Measurements from ENCODE around the gene AGAP5. TPM values are rescaled to one million over a fixed set of nuclear protein-coding genes. Genes with fewer than 3 reads are reported as not detected.
A peak's percentile ranks its signal among the peaks of the same experiment; 100 is the strongest.

AGAP5 gene
- total RNA-seq, 2 experiments from 2014 or later, result 9.3 to 10.0 TPM

DNA sequence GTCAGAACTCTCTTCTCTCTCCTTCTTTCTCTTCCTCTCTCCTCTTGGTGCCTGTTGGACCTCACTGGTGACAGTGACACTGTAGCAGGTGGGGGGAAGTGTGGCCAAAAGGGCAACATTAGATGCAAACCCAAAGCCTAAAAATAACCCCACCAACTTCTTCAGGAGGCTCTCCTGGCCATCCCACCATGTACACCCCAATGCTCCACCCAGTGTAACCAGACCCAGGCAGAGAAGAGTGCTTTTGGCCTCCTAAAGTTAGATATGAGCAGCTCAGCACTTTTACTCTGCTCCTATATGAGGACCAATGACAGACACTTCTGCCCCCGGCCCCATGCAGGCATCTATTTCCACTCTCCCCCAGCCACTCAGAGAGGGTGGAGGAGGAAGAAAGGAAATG is 62.1 kb downstream of the AGAP5 start:
- no peak for DNase-seq
- no peak for ATAC-seq
- Mint-ChIP-seq H3K27ac (no peak overlapping the region), H3K27me3 (ENCODE audit: low read depth) (peaks cover 6% of the 10 kb centered on the region), H3K4me1 (ENCODE audit: low read depth) (no peaks in the 10 kb centered on the region), H3K4me3 (no peak overlapping the region), H3K36me3 (ENCODE audit: low read depth) (no peaks in the 10 kb centered on the region), H3K9me3 (ENCODE audit: insufficient read depth) (no peaks in the 10 kb centered on the region)
- POLR2A ChIA-PET, result no interaction called here
- CTCF ChIA-PET, result interaction anchor here (1.9 kb wide), 1 partner anchor 8 kb away, joined by 12 read pairs; no protein-coding TSS in a partner anchor

DNA sequence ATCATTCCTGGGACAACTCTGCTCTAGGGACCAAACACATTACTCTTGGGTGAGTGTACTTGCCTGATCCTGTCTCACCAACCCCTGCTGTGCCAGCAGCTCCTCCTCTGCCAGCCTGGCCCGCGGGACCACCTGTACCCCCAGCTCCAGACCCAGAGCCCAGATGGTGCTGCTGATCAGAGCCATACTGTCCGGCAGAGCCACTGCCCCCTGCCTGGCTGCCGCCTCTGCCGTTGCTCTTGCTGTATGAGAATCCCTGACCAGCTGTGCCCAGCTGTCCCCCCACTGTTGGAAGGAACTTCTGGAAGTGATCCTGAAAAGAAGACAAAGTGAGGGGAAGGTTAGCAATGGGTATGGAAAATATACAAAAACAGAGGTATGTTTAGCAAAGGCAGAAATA is 63.5 kb downstream of the AGAP5 start:
- ChIA-PET CTCF (interaction anchor here (1.9 kb wide), 1 partner anchor 10 kb away, joined by 12 read pairs; no protein-coding TSS in a partner anchor), POLR2A (no interaction called here)
- Mint-ChIP-seq H3K4me3 (no peak overlapping the region), H3K36me3 (ENCODE audit: low read depth) (no peaks in the 10 kb centered on the region), H3K27ac (no peak overlapping the region), H3K9me3 (ENCODE audit: insufficient read depth) (no peaks in the 10 kb centered on the region), H3K4me1 (ENCODE audit: low read depth) (no peaks in the 10 kb centered on the region), H3K27me3 (ENCODE audit: low read depth) (peaks cover 5% of the 10 kb centered on the region)
- DNase-seq (no peak), ATAC-seq (no peak)

DNA sequence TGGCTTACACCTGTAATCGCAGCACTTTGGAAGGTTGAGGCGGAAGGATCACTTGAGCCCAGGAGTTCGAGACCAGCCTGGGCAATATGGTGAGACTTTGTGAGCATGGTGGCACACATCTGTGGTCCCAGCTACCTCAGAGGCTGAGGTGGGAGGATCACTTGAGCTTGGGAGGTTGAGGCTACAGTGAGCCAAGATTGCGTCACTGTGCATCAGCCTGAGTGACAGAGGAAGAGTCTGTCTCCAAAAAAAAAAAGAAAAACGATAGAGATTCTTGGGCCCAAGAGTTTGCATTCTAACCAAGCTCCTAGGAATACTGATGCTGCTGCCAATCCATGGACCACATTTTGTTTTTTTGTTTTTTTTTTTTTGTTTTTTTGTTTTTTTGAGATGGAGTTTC is 68.7 kb downstream of the AGAP5 start:
- CTCF ChIA-PET, result interaction anchor here (1.0 to 3.9 kb wide), 2 partner anchors 14 to 100 kb away, joined by 3 to 20 read pairs; no protein-coding TSS in a partner anchor

DNA sequence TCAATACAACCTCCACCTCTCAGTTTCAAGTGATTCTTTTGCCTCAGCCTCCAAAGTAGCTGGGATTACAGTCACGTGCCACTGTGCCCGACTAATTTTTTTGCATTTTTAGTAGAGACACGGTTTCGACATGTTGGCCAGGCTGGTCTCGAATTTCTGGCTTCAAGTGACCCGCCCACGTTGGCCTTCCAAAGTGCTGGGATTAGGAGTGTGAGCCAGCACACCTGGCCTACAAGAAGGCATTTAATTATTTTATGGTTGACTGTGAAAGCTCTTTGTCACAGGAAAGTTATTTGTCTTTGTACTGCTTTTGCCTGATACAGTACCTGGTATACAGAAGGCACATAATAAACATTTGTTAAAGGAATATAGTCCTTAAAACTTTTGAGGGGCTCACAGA is 69.5 kb downstream of the AGAP5 start:
- Mint-ChIP-seq H3K9me3 (ENCODE audit: insufficient read depth) (no peaks in the 10 kb centered on the region), H3K36me3 (ENCODE audit: low read depth) (peaks cover 3% of the 10 kb centered on the region), H3K4me3 (no peak overlapping the region), H3K27ac (no peak overlapping the region), H3K4me1 (ENCODE audit: low read depth) (peaks cover 26% of the 10 kb centered on the region), H3K27me3 (ENCODE audit: low read depth) (no peaks in the 10 kb centered on the region)
- no peak for DNase-seq
- POLR2A ChIA-PET, result no interaction called here
- ATAC-seq, result no peak
- CTCF ChIA-PET, result interaction anchor here (1.0 to 3.9 kb wide), 3 partner anchors 15 to 114 kb away, joined by 3 to 20 read pairs (median 3); no protein-coding TSS in a partner anchor

More for the DNA sequence above, 68.7 kb downstream of the AGAP5 start:
- no peaks in the 10 kb centered on the region for H3K27me3 Mint-ChIP-seq (ENCODE audit: low read depth)
- no peak overlapping the region for H3K27ac Mint-ChIP-seq
- DNase-seq (no peak), ATAC-seq (no peak)
- peaks cover 3% of the 10 kb centered on the region for H3K36me3 Mint-ChIP-seq (ENCODE audit: low read depth)
- H3K4me1 Mint-ChIP-seq (ENCODE audit: low read depth), result peaks cover 26% of the 10 kb centered on the region
- POLR2A ChIA-PET, result no interaction called here
- no peak overlapping the region for H3K4me3 Mint-ChIP-seq
- H3K9me3 Mint-ChIP-seq (ENCODE audit: insufficient read depth), result no peaks in the 10 kb centered on the region

DNA sequence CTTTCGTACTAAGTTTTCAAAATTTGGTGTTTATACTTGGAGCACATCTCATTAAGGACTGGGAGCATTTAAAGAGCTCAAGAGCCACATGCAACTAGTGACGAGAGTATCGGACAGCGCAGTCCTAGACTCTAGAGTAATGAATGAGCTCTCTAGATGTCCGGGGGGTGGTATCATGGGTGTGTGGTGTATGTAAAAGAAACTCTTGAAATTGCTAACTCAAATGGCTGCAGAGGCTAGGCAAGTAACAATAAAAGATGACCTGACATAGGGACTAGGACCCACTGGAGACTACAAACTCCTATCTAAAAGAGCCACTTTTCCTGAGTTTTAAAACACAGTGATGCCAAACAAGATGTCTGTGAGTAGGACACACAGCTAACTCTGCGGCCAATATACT is 70.6 kb downstream of the AGAP5 start:
- ChIA-PET CTCF (interaction anchor here (1.0 to 3.9 kb wide), 3 partner anchors 16 to 364 kb away, joined by 3 to 20 read pairs (median 3); no protein-coding TSS in a partner anchor), POLR2A (interaction anchor here (0.7 kb wide), 1 partner anchor 380 kb away, joined by 7 read pairs; no protein-coding TSS in a partner anchor)
- H3K9me3 Mint-ChIP-seq (ENCODE audit: insufficient read depth), result no peaks in the 10 kb centered on the region
- no peak overlapping the region for H3K27ac Mint-ChIP-seq
- DNase-seq (no peak), ATAC-seq (no peak)
- peaks cover 3% of the 10 kb centered on the region for H3K36me3 Mint-ChIP-seq (ENCODE audit: low read depth)
- H3K4me3 Mint-ChIP-seq, result peak overlapping the region; percentile 88
- H3K27me3 Mint-ChIP-seq (ENCODE audit: low read depth), result no peaks in the 10 kb centered on the region
- peaks cover 26% of the 10 kb centered on the region for H3K4me1 Mint-ChIP-seq (ENCODE audit: low read depth)

DNA sequence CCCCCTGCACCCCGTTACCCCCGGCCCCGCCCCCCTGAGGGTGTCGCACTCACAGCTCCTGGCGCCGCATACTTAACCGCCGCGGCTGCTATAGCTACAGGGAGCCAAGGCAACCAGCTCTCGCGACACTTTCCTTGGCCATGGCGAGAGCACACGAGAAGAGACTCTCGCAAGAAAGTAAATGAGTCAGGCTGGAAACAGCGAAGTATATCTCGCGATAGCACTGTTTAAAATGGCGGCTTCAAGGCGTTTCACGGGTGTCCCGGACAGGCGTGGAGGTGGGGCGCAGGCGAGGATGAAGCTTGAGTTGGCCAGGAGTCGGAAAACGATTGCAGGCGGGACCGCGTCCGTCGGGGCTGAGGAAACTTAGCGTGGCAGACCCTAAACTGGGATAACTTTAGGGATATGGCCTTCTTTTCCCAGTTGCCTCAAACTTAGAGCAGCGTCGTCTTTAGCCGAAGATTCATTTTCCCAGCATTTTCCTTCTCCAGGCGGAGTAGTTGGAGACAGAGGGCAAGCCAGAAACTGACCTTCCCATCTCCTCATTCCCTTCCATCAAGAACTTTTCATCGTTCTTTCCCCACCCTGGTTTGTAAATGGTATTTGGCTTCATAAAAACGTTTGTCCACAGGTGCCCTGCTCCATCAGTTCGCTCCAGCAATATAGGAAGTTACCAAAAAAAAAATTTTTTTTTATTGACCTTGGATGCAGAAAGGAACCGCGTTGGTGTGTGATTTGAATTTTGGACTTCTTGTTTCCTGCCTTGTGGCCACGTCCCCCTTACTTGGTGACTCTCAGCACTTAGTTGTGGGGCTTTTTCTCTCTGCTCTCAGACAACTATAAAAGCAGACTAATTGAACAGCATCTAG is 71.8 kb downstream of the AGAP5 start:
- CTCF ChIA-PET, result interaction anchor here (0.8 to 3.9 kb wide), 7 partner anchors 17 to 380 kb away, joined by 3 to 20 read pairs (median 3); partner anchors contain the start of genes PPP3CB and USP54
- Mint-ChIP-seq H3K36me3 (ENCODE audit: low read depth) (peaks cover 3% of the 10 kb centered on the region), H3K4me1 (ENCODE audit: low read depth) (peaks cover 26% of the 10 kb centered on the region), H3K4me3 (peak overlapping the region; percentile 88), H3K9me3 (ENCODE audit: insufficient read depth) (no peaks in the 10 kb centered on the region), H3K27ac (peak overlapping the region; percentile 91), H3K27me3 (ENCODE audit: low read depth) (no peaks in the 10 kb centered on the region)
- POLR2A ChIA-PET, result interaction anchor here (0.8 to 1.2 kb wide), 7 partner anchors 17 to 530 kb away, joined by 3 to 4 read pairs (median 4); partner anchors contain the start of genes ADK, AP3M1, DNAJC9 and USP54
- ATAC-seq (peak; percentile 92), DNase-seq (peak; percentile 96)

DNA sequence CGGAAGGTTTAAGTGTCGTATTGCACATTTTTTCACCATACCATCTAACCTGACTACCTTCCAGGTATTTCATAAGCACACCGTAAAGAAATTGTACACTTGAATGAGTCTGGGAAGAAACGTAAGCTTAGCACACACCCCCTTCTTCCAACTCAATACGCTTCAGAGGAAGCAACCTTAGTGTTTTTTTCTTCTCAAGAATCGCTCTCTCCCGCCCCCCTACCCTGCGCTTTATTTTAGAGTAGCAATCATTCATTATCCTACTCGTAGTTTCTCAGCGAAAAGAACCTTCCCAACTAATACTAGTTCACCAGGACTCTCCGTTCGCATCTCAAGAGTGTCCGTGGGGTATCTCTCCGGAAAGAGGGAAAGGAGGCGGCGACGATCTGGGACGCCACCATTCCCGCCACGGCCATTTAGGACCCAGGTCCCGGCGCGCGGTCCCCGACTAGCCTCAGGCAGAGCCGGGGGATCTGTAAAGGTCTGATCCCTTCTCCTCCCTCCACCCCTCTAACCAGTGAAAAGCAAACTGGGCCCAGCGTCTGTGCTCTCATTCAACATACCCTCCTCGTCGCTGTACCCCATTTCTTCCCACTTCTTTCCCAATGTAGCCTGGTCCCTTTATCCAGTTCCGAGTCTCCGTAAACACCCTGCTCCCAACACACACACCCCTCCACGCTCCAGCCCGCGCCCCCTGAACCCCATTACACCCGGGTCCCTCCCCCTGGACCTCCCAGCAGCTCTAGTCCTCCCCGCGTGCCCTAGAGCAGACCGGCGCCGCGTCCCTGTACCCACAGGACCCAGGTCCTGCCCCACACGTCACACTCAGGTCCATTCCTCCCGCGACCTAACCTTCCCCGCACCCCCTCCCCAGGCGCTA is 72.7 kb downstream of the AGAP5 start:
- no peaks in the 10 kb centered on the region for H3K9me3 Mint-ChIP-seq (ENCODE audit: insufficient read depth)
- ChIA-PET POLR2A (interaction anchor here (0.7 to 1.2 kb wide), 8 partner anchors 16 to 530 kb away, joined by 3 to 4 read pairs (median 4); partner anchors contain the start of genes ADK, AP3M1, DNAJC9 and USP54), CTCF (interaction anchor here (0.8 to 3.9 kb wide), 7 partner anchors 18 to 380 kb away, joined by 3 to 20 read pairs (median 3); partner anchors contain the start of genes PPP3CB and USP54)
- H3K4me1 Mint-ChIP-seq (ENCODE audit: low read depth), result peaks cover 26% of the 10 kb centered on the region
- H3K36me3 Mint-ChIP-seq (ENCODE audit: low read depth), result peaks cover 3% of the 10 kb centered on the region
- DNase-seq (no peak), ATAC-seq (peak; percentile 80)
- H3K27ac Mint-ChIP-seq, result peak overlapping the region; percentile 91
- H3K4me3 Mint-ChIP-seq, result peak overlapping the region; percentile 88
- no peaks in the 10 kb centered on the region for H3K27me3 Mint-ChIP-seq (ENCODE audit: low read depth)

Other genes with a start within 250 kb of the AGAP5 start
- gene PPP3CB, start 202.1 kb downstream of the AGAP5 start, total RNA-seq, result 10 to 100 TPM; 38.9 to 41.3 TPM
- 1 to 10 TPM; 3.7 to 4.3 TPM for gene USP54, start 106.8 kb downstream of the AGAP5 start, total RNA-seq
- not detected for gene MYOZ1, start 56.6 kb downstream of the AGAP5 start, total RNA-seq
- under 1 TPM in 1 of 2 experiments, not detected in 1; 0.05 TPM for gene SYNPO2L, start 42.1 kb downstream of the AGAP5 start, total RNA-seq
- gene SEC24C, start 46.3 kb upstream of the AGAP5 start, total RNA-seq, result 10 to 100 TPM; 88.9 to 94.6 TPM
- gene CHCHD1, start 83.9 kb upstream of the AGAP5 start, total RNA-seq, result 10 to 100 TPM; 33.0 to 35.3 TPM
- 10 to 100 TPM; 58.3 to 69.3 TPM for gene ZSWIM8, start 87.5 kb upstream of the AGAP5 start, total RNA-seq
- gene NDST2, start 113.5 kb upstream of the AGAP5 start, total RNA-seq, result 10 to 100 TPM; 60.7 to 61.1 TPM
- gene CAMK2G, start 176.4 kb upstream of the AGAP5 start, total RNA-seq, result 10 to 100 TPM; 43.2 to 48.4 TPM
- 1 to 10 TPM; 1.1 to 1.6 TPM for gene PLAU, start 213.0 kb upstream of the AGAP5 start, total RNA-seq

Data from activated CD8-positive, alpha-beta T cell treated with anti-CD3 and anti-CD28 coated beads, Interleukin-2, amount 10 ng/mL, durations not matched to agents 7 days and 5 days (primary cell).